ENCODE data around the gene PLEKHA5.
"Not testable (repeated sequence)": the region's sequence is repeated elsewhere in the genome, so short reads cannot be mapped to it uniquely, and the experiment has no call there.

The PLEKHA5 gene

GRCh38 chr12:19369691-19370148, 240.2 kb downstream of the PLEKHA5 start:
- DNase-seq = peak; percentile 77

GRCh38 chr12:19373586-19373985, 244.1 kb downstream of the PLEKHA5 start:
- DNase-seq = no peak

GRCh38 chr12:19375888-19376287, 246.4 kb downstream of the PLEKHA5 start:
- no peak for DNase-seq

- no peak for DNase-seq
Observed at GRCh38 chr12:19376691-19377090, 247.2 kb downstream of the PLEKHA5 start.

GRCh38 chr12:19382111-19382526, 252.6 kb downstream of the PLEKHA5 start:
- DNase-seq = no peak

GRCh38 chr12:19382563-19382962, 253.0 kb downstream of the PLEKHA5 start:
- DNase-seq = no peak

GRCh38 chr12:19387161-19387560, 257.6 kb downstream of the PLEKHA5 start:
- DNase-seq = peak; percentile 51

- DNase-seq = no peak
Observed at GRCh38 chr12:19388131-19388549, 258.6 kb downstream of the PLEKHA5 start.

GRCh38 chr12:19390051-19390598, 260.6 kb downstream of the PLEKHA5 start:
- DNase-seq = peak; percentile 55

GRCh38 chr12:19392644-19393043, 263.1 kb downstream of the PLEKHA5 start:
- not testable (repeated sequence) for DNase-seq

GRCh38 chr12:19394385-19394784, 264.9 kb downstream of the PLEKHA5 start:
- no peak for DNase-seq

- no peak for DNase-seq
Observed at GRCh38 chr12:19397534-19397933, 268.0 kb downstream of the PLEKHA5 start.

GRCh38 chr12:19398376-19399363, 269.1 kb downstream of the PLEKHA5 start:
- DNase-seq = no peak

- not testable (repeated sequence) for DNase-seq
Observed at GRCh38 chr12:19400649-19401285, 271.2 kb downstream of the PLEKHA5 start.

GRCh38 chr12:19402211-19402610, 272.7 kb downstream of the PLEKHA5 start:
- no peak for DNase-seq

GRCh38 chr12:19402743-19403431, 273.4 kb downstream of the PLEKHA5 start:
- peak; percentile 65 for DNase-seq

GRCh38 chr12:19404242-19404880, 274.8 kb downstream of the PLEKHA5 start:
- no peak for DNase-seq

GRCh38 chr12:19409376-19409775, 279.8 kb downstream of the PLEKHA5 start:
- peak; percentile 91 for DNase-seq

- no peak for DNase-seq
Observed at GRCh38 chr12:19410211-19410610, 280.7 kb downstream of the PLEKHA5 start.

GRCh38 chr12:19410629-19411185, 281.2 kb downstream of the PLEKHA5 start:
- DNase-seq = no peak

- DNase-seq = peak; percentile 47
Observed at GRCh38 chr12:19411234-19412204, 282.0 kb downstream of the PLEKHA5 start.

Data from left hindlimb (tissue), 1 donor.